HEK293T (cell line): ENCODE measurements around the gene PPP1R13B.

Experiments used
- ARNT ChIP-seq: fragments of 450-650 bp; IDR thresholded peaks from 2 replicates; pipeline ENCODE4 v1.6.1; 2017; ENCODE audit warnings: mild to moderate bottlenecking
- BHLHE40 ChIP-seq: fragments of 450-650 bp; IDR thresholded peaks from 2 replicates; pipeline ENCODE4 v1.6.1; 2016; ENCODE audit warnings: mild to moderate bottlenecking, moderate library complexity, borderline replicate concordance
- ELF4 ChIP-seq: fragments of 450-650 bp; IDR thresholded peaks from 2 replicates; pipeline ENCODE4 v1.6.1; 2017; ENCODE audit warnings: antibody characterized with exemption
- FOXK2 ChIP-seq: fragments of 450-650 bp; IDR thresholded peaks from 2 replicates; pipeline ENCODE4 v1.6.1; 2016; ENCODE audit warnings: mild to moderate bottlenecking
- SP1 ChIP-seq: fragments of 450-650 bp; IDR thresholded peaks from 2 replicates; pipeline ENCODE4 v1.6.1; 2017
- TARDBP ChIP-seq: fragments of 450-650 bp; IDR thresholded peaks from 2 replicates; pipeline ENCODE4 v1.6.1; 2016

DNA sequence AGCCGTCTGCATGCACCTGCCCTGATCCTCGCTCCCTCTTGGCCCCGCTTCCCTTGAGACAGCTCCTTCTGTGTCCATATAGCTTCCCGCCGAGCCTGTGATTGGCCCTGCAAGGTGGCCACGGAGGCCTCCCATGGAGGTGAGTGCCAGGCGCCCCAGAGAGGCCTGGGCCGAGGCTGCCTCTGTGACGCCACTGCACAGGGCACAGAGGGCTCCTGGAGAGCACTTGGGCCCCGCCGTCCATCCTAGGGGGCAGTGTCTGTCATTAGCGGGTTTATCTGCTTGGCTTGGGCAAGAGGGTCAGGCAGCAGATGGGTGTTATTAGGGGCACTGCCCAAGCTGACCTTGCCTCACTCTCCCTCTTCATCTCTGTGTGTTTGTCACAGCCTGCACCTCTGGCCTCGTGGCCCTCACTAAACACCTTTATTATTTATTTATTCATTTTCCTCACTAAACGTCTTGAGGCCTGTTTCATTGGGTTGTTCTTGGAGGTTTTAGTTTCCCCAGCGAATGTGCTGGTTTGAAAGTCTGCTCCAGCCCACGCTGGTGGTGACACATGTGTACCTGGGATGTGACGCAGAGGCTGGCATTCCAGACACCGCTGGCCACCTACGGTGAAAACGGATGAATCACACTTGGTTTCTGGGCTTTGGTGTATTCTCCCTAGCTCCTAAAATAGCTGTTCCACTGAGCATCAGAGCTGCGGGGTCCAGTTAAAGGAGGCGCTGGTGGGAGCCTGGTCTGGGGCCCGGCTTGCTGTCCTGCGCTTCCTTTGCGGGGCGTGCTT lies 125.8 kb downstream of the PPP1R13B start:
- no peak for TF ChIP-seq BHLHE40
- no peak for TF ChIP-seq ELF4
- TF ChIP-seq TARDBP: no peak
- TF ChIP-seq FOXK2: no peak
- TF ChIP-seq ARNT: no peak
- no peak for TF ChIP-seq SP1
